Measurements from ENCODE around the gene PCNX2.

GRCh38 chr1:233005156-233005555 lies 290.4 kb downstream of the PCNX2 start:
- TF ChIP-seq CTCF (IDR thresholded peaks at IDR 0.05) (no peak), ZFX (IDR thresholded peaks at IDR 0.05; ENCODE audit: borderline replicate concordance) (no peak)

All from 22Rv1 (cell line).